ENCODE measurements around the gene NEK6.

Gene NEK6

GRCh38 chr9:124331580-124331979 lies 73.8 kb downstream of the NEK6 start:
- H3K36me3 ChIP-seq: peaks cover 31 to 97% (median 78%) of the 10 kb centered on the region in 3 donors

GRCh38 chr9:124332361-124333202 lies 74.8 kb downstream of the NEK6 start:
- TF ChIP-seq CTCF (IDR thresholded peaks at IDR 0.05): no peak
- no peak for DNase-seq
- intact Hi-C loops (cut with DNase I; ENCODE audit: low total_unique reads): no loop called here
- Histone ChIP-seq H3K4me3 (no peak overlapping the region), H3K27ac (no peak overlapping the region), H3K9me3 (no peaks in the 10 kb centered on the region), H3K4me1 (no peaks in the 10 kb centered on the region), H3K27me3 (no peaks in the 10 kb centered on the region), H3K36me3 (peaks cover 30 to 97% (median 78%) of the 10 kb centered on the region in 3 donors)

More at GRCh38 chr9:124331580-124331979, 73.8 kb downstream of the NEK6 start:
- intact Hi-C loops (cut with DNase I; ENCODE audit: low total_unique reads): no loop called here
- no peak overlapping the region for H3K4me3 ChIP-seq
- no peak for DNase-seq
- no peak overlapping the region for H3K27ac ChIP-seq
- no peaks in the 10 kb centered on the region for H3K27me3 ChIP-seq
- no peaks in the 10 kb centered on the region for H3K9me3 ChIP-seq
- H3K4me1 ChIP-seq: no peaks in the 10 kb centered on the region
- TF ChIP-seq CTCF (IDR thresholded peaks at IDR 0.05): no peak

- H3K36me3 ChIP-seq: peaks cover 28 to 97% (median 78%) of the 10 kb centered on the region in 3 donors
- H3K4me3 ChIP-seq: no peak overlapping the region
- no peak for DNase-seq
Observed at GRCh38 chr9:124333203-124333579, 75.4 kb downstream of the NEK6 start.

GRCh38 chr9:124334568-124335319 lies 77.0 kb downstream of the NEK6 start:
- TF ChIP-seq CTCF (IDR thresholded peaks at IDR 0.05): no peak
- Histone ChIP-seq H3K27me3 (no peaks in the 10 kb centered on the region), H3K4me3 (no peak overlapping the region), H3K9me3 (no peaks in the 10 kb centered on the region), H3K36me3 (peaks cover 18 to 91% (median 74%) of the 10 kb centered on the region in 3 donors), H3K4me1 (no peaks in the 10 kb centered on the region), H3K27ac (no peak overlapping the region)
- DNase-seq: no peak
- intact Hi-C loops (cut with DNase I; ENCODE audit: low total_unique reads): no loop called here

More at GRCh38 chr9:124333203-124333579, 75.4 kb downstream of the NEK6 start:
- H3K4me1 ChIP-seq: no peaks in the 10 kb centered on the region
- no peak for TF ChIP-seq CTCF (IDR thresholded peaks at IDR 0.05)
- intact Hi-C loops (cut with DNase I; ENCODE audit: low total_unique reads): no loop called here
- H3K9me3 ChIP-seq: no peaks in the 10 kb centered on the region
- H3K27me3 ChIP-seq: no peaks in the 10 kb centered on the region
- no peak overlapping the region for H3K27ac ChIP-seq

GRCh38 chr9:124335320-124335707 lies 77.6 kb downstream of the NEK6 start:
- no peak for TF ChIP-seq CTCF (IDR thresholded peaks at IDR 0.05)
- H3K9me3 ChIP-seq: no peaks in the 10 kb centered on the region
- H3K27ac ChIP-seq: no peak overlapping the region
- DNase-seq: no peak
- no peak overlapping the region for H3K4me3 ChIP-seq
- no peaks in the 10 kb centered on the region for H3K4me1 ChIP-seq
- intact Hi-C loops (cut with DNase I; ENCODE audit: low total_unique reads): no loop called here
- no peaks in the 10 kb centered on the region for H3K27me3 ChIP-seq
- H3K36me3 ChIP-seq: peaks cover 13 to 91% (median 72%) of the 10 kb centered on the region in 3 donors

All from tibial artery (tissue), 4 donors.